Iris pigment epithelial cell (primary cell): ENCODE measurements around the gene GPATCH8.
"Not testable (repeated sequence)": the region's sequence is repeated elsewhere in the genome, so short reads cannot be mapped to it uniquely, and the experiment has no call there.

Source experiments
- DNase-seq: peaks from one replicate; pipeline ENCODE4 v3.0.0-alpha.2; 2011; ENCODE audit warnings: low read depth

Gene GPATCH8

DNA sequence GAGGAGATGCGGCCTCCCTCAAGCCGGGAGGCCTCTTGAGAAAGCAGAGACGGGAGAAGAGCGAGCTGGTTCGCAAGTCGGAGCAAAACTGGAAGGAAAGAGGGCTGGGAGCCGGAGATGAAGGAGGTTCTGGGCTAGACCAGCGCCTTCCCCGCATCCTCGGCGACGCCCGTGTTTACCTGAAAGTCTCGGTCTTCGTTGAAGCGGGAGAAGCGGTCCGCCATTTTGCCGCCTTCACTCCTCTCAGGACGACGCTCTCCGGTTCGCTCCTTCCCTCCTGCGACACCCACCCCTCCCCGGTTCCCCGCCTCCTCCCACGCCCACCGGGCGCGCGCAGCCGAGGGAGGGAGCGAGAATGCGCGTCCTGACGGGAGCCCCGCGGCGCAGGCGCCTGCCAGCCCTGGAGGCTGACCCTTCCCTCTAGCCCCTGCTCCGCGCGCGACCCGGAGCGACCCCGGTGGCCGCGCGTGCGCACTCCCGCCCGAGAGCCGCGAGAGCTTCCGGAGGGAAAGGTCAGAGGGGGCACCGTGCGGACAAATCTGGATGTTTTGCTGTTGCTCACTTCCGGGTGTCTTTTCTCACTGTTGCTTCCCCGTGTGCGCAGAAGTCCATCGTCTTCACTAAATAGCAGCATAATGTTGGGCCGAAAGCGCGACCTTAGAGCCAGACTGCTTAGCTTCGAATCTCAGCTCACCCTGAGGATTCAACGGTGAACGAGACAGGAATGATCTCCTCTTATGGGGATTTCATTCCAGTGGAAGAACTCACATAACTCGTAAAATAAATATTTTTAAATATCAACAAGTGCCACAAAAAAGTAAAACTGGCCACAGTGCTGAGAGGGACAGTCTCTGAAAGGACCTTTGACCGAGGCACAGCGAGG, at the start of gene GPATCH8:
Gene GPATCH8, minus strand, starts transcription at position 260 of the 883 bp plus-strand sequence. Its CDS starts 36 bp downstream, at position 224.
- peak; percentile 95 for DNase-seq

DNA sequence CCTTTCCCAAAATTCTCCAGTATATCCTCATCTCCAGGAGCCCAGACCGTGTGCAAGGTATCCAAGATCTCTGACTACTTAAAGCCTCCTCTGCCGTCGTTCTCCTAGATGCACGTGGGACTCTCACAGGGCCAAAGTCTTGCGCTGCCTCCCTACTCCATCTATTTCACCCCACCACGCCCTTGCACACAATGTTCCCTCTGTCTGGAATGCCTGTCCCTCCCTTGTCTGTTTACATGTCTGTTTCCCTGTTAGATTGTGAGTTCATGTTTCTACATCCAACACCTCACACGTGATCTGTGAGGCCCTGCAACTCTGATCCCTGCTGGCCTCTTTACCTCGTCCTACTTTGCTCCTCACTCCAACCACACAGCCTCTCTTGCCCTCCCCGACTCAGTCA, 49.2 kb upstream of the GPATCH8 start:
- DNase-seq = no peak

DNA sequence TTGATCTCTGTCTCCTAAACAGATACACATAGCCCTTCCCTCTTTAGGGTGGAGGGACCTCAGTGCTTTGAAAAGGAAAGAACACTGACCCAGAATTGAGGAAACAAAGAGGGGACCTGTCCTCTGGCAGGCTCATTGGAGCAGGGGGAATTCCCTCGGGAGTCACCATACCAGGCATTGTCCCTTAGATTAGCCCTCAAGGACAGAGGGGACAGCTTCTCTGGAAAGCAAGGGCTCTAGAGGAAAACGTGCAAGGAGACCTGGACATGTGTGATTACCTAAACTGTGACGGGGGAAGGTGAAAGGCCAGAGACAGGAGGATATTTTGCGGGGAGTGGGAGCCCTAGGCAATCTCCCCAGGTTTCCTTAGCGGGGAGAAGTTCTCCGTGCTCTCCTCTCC, 46.5 kb upstream of the GPATCH8 start:
- DNase-seq = no peak

DNA sequence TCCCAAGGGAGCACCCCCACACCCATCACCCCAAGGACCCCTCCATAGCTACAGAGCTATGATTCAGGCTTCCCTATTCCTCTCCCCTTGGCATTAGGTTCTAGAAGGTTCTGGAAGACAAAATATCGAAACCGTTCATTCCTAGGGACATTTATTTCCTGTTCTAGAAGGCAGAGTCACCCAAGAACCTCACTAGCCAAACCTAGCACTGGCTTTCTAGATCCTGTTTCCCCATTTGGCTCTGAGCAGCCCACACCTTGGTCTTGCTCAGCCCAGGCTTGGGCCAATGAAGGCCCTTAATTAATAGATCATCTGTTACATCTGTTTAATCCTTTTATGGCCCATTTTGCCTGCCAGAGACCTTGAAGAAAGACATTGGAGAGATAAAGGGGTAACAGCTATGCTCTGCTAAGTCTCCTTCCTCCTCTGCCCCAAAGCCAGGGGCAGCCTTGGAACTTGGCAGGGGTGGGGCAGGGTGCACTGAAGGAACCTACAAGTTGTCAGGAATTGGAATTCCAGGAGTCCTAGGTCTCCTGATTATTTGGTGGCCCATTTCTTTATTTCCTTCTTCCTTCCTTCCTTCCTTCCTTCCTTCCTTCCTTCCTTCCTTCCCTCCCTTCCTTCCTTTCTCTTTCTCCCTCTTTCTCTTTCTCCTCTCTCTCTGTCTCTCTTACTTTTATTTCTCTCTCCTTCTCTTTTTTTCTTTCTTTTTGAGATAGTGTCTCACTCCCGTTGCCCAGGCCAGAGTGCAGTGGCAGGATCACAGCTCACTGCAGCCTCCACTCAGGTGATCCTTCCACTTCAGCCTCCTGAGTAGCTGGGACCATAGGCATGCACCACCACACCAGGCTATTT, 45.4 kb upstream of the GPATCH8 start:
- no peak for DNase-seq

DNA sequence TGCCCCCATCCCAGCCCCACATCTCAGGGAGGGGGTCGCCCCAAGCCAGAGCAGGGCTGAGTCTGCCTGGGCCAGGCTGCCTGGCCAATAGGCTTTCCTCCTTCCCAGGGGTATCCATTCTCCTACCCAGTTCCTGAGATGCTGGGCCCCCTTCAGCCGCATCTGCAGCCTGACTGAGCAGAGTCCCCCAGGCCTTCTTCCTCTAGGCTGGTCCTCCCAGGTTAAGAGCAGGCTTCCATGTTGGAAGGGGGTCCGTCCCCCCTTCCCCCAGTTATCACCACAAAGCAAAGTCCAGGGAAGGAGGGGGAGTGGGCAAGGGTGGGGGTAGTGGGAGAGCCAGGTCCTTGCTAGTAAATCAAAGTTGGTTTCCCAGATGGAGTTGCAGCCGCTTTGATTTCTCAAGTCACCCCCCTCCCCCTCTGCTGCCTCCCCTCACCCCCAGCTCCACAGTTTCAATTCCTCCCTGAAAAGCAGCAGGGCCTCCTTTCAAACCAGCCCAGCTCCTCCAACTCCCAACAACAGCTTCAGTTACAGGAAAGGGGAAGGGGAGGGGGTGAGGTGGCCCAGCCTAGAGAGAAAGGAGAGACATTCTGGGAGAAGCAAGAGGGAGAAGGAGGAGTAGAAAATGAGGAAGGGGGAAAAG, 44.5 kb upstream of the GPATCH8 start:
- DNase-seq = no peak

DNA sequence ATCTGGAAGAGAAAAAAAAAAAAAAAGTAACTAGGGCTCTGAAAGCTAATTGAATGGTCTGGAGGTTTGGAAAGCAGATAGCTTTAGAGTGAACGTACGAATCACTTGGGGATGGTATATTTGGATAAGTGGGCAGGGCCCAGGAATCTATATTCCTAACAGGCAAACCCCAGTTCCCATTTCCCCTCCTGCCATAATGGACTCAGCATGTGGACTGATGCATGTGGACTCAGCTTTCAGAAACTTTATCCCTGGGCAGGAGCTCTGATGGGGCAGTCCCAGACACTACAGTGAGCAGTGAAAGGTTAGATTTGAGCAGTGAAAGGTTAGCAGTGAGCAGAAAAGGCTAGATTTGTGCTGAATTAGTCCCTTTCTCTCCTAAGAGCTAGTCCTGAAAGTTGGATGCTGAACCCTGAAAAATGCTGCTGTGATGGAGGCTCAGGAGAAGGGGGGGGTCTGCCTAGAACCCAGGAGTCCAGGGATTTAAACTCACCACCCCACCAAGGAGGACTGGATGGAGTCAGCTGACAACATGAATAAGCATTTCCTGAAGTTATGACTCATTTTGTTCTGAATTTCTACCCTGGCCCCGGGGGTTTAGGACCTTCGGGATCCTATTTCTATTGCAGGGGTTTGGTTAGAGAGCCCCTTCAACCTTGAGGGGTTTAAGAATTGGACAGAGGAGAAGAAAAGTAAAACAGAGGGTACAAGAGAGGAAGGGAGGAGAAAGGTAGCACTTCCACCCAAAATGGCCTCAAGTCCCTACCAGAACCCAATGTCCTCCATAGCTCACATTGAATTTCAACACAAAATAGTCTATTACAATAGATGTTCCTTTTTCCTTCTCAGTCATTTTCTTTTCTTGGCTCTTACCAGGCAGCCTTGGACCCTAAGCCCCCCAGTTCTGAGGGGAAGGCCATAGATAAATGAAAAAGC, 43.7 kb upstream of the GPATCH8 start:
- peak; percentile 74 for DNase-seq

DNA sequence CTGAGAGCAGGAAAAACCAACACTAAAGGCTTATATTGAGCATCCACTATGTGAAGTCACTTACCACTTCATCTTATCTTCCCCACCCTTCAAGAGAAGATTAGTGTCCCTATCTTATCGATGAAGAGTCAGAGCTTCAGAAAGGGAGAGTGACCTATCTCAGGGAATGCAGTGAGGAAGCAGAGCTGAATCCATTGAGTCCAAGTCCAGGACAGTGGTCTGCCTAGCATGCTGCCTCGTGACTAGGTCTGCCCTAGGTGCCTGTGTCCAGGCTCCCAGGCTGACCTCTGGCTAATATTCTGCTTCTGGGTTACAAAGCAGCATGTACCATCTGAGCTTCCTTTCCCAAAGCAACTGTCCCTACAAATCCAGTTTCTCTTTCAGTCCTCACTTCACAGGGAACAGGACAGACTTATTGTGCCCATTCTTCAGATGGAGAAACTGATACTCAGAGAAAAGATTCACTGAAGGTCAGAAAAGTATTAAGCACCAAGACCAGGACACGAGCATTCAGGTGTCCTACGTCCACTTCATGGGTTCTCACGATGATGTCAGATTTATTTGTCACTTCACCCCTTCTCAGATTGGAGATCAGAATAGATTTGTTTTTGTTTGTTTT, 40.8 kb upstream of the GPATCH8 start:
- DNase-seq = no peak

DNA sequence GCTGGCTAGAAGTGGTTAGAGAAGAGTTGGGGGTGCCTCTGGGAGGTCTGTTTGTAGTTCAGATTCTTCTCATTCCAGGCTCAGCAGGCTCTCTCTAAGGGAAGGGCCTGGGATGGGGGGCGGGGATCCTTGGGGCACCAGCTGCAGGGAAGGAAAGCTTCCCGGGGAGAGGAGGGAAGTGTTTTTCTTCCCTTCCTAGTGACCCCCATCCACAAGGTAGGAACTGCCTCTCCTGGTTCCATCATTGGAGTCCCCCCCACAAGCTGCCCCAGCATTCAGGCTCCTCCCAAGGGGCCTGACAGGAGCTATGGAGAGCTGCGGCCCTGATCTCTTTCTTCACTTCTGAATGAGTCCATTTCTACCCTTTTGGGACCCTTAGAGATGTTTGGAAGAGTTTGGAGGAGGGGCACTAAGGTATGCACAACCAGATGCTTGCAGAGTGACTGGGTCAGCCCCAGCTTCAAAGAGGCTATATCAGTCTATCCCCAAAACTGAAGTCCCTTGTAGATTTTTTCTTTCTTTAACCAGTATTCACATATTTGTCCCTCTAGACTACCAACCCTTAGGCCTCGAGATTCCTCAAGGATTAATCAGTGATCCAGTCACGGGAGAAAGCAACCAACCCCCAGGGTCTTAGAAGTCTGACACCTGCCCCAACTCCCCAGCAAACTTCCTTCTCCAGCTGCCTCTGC, 40.2 kb upstream of the GPATCH8 start:
- peak; percentile 84 for DNase-seq

DNA sequence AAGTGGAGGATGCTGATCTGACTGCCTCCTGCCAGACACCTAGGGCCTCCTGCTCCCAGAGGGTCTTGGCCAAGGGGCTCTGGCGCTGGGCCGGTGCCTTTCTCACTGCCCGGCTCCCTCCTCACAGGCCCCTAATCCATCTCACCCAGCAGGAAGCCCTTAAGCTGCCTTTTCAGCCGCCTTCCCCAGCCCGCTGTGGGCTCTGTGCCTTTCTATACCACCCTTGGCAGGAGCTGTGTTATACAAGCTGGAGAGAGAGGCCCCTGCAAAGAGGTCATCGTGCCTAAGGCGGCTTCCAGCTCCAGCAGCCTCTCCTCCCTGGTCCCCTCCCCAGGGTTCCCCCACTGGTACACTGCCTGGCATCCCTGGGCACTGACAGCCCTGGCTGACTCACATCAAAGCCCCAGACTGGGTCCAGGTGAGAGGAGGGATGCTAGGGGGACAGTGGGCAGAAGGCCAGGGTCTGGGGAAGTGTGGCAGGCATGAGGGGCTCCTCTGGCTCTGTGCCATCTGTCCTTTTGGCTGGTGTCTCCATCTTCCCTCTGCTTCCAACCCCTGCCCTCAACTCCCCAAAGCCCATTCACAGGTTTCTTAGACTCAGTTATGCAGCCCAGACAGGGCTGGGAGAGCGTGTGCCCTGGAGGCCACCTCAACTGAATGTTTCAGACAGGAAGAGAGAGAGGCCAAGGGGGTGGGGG, 38.8 kb upstream of the GPATCH8 start:
- DNase-seq = no peak

DNA sequence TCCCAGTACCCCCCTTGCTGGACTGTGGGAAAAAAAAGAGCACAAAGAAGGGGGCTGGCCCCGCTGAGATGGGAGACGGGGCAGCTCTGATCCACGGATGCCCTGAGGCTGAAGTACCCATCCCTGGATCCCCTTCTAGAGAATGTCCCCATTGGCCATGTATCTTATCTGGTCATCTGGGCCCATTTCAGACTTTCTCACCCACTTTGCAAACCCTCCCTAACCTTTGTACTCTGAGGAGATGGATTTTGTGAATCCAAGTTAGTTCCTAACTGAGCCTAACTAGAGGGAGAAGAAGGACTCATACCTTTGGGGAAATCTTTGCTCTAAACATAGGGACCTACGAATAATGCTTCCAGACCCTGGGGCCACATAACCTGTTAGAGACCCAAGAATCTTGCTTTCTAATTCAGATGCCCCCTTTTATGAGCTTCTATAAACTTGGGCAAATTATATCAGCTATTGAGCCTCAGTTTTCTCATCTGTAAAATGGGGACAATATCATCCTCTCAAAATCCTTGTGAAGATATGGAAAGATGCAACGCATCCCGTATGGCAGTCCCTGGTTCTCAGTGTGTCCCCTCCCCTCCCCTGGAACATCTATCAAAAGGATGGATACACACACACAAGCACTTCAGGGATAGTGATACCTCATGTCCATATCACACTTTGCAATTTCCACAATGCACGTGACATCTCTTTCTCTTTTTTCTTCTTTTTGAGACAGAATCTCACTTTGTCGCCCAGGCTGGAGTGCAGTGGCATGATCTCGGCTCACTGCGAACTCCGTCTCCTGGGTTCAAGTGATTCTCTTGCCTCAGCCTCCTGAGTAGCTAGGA, 37.3 kb upstream of the GPATCH8 start:
- DNase-seq = no peak

DNA sequence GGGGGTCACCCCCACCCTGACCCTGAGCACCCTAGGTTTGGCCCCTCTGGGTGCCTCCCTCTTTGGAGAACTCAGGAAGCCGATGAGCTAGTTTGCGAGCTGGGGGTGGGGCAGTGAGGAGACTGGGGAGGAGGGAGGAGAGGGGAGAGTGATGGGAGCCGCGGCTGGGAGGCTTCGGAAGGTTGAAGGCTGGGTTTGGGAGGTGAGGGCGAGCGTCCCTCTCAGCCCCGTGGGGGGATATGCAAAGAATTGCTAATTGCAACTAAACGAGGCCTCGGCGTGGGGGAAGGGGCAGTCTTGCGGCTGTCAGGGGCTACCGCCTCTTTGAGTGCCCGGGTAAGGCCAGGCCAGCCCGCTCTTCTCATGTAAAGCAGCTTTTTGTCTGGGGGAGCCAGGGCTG, 36.5 kb upstream of the GPATCH8 start:
- no peak for DNase-seq

DNA sequence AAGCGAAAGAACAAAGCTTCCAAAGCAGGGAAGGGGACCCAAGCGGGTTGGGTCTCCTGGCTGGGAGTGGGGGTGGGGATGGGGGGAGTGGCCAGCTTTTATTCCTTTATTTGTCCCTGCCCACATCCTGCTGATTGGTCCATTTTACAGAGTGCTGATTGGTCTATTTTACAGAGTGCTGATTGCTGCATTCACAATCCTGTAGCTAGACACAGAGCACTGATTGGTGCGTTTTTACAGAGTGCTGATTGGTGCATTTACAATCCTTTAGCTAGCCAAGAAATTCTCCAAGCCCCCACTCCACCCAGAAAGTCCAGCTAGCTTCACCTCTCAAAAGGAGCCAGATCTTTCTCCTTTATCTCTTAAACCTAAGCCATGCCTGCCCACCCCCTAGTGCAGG, 34.7 kb upstream of the GPATCH8 start:
- not testable (repeated sequence) for DNase-seq

DNA sequence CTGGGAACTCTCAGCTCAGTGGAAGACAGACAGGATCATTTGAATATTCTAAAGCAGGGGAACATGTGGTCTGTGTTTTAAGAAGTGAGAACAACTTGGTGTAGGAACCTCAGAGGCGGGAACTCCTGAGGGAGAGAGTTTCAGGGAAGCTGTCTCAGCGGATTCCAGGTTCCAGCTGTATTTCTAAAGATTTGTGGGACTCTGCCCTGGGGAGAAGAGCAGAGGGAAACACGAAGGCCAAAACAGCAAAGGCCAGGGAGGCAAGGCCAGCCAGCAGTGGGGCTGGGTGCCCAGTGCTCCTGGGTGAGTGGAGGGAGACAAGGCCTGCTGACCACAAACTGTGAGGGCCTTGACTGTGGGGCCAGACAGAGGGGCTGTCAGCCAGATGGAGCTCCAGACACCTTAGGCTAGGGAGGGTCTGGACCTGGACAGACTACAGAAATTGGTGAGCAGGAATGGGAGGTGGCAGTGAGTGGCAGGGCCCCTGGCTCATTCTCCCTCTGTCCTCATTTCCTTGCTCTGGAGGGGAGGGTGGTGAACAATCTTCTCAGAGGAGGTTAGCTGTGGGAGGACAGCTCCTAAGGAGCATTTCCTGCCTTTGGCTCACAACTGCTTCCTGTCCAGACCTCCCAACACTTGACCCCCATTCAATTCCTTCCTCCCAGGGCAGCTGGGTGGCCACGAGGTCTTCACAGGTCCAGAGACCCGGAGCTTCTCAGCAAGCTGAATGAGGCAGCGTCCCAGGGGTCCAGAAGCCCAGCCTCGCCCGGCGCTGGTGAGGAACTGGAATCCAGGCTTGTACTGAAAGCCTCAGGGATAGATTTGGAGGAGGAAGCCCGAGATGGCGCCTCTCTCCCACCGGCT, 33.1 kb upstream of the GPATCH8 start:
- no peak for DNase-seq

DNA sequence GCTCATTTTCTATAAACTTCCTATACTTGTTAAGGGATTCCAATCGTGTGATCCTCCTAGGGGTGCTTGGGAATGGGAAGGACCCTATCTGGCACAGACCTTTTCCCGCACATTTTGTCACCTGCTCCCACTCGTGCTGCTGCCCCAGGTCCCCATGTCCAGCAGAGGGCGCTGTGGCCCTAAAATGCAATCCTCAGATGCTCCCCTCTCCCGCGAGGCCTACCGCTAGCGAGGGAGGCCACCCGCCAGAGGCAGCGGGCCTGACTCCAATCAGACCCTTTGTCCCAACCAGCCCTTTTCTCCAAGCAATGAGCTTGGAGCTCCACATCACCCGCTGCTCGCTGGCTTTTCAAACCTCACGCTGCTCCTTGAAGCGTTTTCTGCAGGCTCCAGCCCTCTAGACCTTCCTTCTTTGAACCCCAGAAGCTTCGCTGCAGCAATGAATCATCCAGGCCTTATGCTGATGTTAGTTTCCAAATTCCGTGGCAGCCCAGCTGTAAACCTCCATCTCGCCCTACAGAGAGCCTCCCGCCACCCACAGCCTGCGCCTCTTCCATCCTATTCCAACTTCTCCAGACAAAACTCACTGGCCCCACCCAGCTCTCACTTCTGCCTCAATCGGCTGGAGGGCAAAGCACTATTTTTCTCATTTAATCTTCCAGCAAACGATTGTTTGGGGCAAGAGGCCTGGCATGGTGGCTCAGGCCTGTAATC, 30.5 kb upstream of the GPATCH8 start:
- peak; percentile 79 for DNase-seq

DNA sequence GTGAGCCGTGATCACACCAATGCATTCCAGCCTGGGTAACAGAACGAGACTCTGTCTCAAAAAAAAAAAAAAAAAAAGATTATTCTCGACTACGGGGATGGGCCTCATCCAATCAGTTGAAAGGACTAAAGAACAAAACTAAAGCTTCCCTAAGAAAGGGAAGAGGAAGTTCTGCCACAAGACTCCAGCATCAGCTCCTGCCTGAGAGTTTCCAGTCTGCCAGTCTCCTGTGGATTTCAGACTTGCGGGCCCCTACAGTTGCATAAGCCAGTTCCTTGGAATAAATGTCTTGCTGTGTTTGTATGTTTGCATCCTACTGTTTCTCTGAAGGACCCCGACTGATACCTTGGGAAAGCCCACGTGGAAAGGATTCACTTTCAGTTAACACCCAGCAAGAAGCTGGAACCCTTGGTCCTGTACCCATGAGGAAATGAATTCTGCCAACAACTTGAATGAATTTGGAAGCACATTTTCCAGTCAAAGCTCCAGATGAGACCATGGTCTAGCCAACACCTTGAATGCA, 27.8 kb upstream of the GPATCH8 start:
- no peak for DNase-seq

DNA sequence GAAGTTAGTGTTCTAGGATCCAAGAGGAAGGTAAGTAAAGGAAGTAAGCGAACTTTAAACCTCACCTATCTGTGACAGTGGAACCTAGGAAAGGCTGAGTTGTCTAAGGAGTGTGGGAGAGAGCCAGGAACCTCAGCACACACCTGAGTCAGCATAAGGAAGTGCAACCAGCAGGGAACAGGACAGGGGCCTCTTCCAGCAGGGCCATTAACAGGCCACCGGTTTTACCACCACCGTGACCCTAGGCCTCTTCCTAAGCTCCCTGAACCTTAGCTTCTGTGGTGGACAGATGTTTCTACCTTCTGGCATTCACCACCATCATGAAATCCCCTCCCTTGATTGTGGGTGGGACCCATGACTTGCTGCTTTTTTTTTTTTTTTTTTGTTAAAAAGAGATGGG, 26.7 kb upstream of the GPATCH8 start:
- DNase-seq = no peak

DNA sequence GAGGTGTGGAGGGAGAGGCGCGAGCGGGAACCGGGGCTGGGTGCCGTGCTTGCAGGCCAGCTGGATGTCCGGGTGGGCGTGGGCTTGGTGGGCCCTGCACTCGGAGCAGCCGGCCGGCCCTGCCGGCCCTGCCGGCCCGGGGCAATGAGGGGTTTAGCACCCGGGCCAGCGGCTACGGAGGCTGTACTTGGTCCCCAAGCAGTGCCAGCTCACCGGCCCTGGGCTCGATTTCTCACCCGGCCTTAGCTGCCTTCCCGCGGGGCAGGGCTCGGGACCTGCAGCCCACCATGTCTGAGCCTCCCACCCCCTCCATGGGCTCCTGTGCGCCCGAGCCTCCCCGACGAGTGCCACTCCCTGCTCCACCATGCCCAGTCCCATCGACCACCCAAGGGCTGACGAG, 24.7 kb upstream of the GPATCH8 start:
- no peak for DNase-seq
